CD4-positive, alpha-beta T cell treated with Interleukin-6 at 100 ng/mL for 8 hours (primary cell): ENCODE measurements around the gene CARD9.
A peak's percentile ranks its signal among the peaks of the same experiment; 100 is the strongest.

Source experiments
- DNase-seq: peaks from one replicate; pipeline ENCODE4 v3.0.0-alpha.2; 2020; ENCODE audit warnings: mixed read lengths, low spot score

The CARD9 gene

DNA sequence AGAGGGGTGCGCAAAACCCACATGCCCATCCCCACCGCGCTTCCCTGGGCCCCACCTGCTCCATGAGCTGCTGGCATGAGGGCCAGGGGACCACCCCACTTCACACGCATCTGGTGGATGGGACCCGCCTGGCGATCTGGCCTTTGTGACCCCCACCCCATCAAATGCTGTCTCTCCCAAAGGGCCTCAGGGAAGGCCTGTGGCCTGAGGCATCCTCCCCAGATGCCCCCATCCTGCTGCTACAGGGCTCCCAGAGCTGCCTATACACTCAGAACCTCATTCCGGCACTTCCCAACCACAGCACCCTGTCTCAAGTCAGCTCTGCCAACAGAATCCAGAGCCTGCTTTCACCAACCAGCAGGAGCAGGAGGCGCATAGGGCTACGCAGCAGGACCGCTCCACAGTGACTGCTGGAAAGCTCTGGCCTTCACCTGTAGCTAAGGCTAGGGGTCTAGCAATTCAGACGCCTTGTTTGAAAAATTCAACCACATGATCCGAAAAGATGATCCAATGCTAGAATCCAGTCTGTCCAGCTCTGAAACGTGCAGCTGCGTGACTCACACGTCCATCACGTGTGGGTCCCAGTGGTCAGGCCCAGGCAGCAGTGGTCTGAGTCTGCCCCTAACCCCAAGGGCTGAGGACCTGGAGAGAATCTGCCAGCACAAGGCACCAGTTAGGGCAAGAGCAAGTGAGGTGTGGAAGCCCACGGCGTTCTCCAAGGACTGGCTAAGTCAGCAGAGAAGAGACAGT lies 27.9 kb upstream of the CARD9 start:
- DNase-seq, result no peak

DNA sequence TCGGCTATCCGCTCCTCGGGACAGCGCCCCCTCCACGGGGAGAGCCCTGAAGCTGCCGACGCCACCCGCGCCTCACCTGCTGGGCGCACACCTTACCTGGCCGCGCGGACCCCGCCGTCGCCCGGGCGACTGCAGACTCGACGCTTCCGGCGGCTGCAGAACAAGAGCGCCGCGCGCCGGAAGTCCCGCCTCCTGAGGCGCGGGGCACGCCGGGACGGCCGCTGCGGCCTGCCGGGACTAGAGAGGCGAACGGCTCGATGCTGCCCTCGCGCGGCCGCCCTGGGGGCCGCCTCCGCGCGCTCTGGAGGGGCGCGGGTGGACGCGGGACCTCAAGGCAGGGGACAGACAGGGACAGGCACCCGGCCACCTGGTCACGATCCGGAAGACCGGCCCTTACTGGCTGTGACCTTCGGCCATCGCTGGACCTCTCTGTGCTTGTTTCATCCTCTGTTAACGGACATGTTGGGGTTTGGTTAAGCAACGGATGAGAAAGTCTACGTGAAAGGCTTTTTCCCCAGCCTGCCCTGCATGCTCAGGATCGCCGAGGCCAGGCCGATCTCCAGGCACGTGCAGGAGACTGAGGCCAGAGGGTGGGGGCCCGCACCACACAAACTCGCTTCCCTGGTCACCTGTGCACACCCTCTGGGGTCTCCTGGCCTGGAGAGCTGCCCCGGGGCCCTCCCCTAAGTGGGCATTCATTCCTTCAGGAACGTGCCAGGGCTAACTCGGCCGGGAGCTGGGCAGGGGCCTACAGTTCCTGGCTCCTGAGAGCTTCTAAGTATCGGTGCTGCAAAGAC lies 26.8 kb upstream of the CARD9 start, which contains the start of gene SNAPC4:
SNAPC4 (minus strand) TSS at position 133 of the 797 bp plus-strand sequence. CDS start 1,742 bp downstream, outside the sequence.
- peak; percentile 88 for DNase-seq

DNA sequence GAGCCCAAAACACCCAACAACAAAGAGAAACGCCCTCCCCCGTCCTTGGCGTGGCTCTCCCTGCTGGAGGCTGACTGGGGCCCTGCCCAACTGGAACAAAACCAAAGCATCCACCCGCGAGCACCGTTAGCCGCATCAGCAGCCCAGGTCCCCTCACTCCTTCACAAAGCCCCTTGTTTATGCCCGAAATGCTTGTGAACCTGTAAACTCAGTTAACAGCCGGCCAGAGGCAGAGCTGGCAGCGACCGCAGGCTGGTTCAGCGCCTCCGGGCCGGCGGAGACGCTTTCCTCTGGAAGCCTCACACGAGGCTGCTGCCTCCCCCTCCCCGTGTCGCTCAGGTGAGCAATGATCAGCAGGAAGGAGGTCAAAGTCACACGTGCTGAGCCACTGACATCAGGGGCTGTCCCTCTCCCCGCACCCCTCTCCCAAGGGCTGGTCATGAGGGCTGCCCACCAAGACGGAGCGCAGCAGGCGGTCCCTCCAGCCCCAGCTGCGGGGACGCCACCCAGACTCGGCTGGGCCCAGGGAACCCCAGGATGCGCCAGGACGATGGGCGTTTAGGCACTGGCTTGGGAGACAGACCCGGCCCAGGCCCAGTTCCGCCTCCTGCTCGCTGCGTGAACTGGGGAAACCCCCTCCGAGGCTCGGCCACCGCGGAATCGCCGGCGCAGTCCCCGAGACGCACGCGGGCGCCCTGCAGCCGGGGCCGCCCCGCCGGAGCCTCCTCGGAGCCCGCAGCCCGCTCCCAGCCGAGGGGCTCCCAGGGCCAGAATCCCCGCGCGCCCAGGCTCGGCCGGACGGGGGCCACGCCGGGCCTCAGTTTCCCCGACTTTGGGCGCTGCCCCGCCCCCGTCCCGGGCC lies 25.9 kb upstream of the CARD9 start:
- DNase-seq, result peak; percentile 23

DNA sequence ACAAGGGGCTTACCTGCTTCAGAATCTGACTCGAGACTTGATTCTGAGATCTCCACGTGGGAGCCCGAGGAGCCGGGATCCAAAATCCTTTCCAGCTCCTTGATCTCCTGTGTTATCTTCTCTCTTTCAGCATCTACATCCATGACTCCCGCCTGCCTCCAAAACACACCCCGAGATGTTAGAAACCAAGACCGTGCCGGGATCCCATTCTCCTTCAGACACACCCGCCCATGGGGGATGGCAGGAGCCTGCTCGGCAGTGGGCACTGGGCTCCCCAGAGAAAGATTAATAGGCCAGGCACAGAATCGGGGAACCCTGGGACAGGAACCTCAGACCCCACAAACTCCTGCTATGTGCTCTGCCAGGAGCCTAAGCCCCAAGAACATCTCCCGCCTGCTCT lies 24.8 kb upstream of the CARD9 start:
- DNase-seq, result no peak

DNA sequence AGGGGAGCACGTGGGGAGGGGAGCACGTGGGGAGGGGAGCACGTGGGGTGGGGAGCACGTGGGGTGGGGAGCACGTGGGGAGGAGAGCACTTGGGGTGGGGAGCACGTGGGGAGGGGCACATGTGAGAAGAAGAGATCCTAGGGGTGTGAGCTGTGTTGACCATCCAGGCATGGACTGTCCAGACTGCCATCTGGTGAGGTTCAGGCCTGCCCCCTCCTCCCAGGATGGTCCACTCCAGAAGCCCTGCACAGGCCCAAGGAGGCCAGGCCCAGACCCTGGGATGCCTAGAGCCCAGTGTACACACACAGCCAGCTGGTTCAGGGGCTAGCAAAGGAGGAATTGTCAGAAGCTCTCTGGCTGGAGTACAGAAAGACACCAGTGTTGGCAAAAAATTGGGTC lies 24.2 kb upstream of the CARD9 start:
- DNase-seq, result no peak

DNA sequence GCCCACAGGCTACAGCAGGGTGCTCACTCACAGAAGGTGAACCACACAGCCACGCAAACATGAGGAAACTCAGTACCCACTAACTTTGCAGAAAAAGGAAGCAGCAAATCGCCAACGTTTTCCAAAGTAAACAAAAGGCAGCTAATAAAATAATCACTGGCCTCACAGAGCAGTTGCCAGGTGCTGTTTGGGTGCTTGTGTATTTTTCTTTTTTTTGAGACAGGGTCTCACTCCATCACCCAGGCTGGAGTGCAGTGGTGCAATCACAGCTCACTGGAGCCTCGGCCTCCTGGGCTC lies 22.7 kb upstream of the CARD9 start:
- no peak for DNase-seq

DNA sequence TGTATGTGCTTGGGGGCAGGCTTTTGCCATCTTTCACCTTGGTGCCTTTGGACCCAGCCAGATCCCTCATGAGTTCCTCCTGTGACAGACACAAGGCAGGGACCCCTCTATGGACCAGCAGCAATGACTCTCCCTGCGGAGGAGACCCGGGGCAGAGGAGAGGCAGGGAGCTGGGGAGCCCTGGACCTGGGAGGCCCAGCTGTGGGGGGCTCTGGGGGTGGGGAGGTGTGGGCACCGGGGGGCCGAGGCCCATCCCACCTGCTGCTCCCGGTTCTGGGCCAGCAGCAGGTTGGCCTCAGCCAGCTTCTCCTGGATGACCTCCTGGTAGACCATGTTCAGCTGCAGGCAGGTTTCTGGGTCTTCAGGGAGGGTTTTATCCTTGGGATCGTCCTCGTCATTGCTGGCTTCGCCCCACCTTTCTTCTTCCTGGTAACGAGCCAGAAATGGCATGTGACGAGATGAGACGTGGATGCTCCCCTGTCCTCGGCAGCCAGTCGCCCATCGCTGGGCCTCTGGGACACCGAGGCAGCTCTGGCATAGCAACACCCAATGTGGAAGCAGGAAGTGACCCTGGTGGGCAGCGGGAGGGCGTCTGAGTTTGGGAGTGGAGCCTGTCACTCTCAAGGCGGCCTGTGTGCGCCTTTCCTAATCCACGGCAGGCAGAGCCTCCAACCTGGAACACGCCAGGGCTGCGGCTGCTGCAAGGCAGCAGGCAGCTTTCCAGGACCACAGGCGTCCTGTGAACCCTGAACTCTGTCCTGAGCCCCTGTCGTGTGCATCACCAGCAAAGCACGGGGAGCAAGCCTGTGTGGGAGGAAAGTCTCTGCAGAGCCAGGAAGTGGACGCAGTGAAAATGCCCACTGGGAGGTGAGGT lies 22.1 kb upstream of the CARD9 start:
- DNase-seq, result no peak

DNA sequence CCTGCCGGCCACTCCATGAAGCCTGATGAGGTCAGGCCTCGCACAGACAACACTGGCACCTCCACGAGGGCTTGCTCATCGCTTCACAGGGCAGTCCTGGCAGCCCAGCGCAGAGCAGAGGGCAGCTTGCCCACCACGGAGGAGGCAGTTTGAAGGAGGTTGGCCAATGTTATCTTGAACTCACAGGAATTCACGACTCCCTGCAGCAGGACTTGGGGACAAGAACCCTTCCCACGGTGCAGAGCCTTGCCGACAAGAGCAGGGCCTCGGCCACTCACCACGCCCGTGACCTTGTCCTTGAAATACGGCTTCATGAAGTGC lies 21.5 kb upstream of the CARD9 start:
- DNase-seq, result no peak

DNA sequence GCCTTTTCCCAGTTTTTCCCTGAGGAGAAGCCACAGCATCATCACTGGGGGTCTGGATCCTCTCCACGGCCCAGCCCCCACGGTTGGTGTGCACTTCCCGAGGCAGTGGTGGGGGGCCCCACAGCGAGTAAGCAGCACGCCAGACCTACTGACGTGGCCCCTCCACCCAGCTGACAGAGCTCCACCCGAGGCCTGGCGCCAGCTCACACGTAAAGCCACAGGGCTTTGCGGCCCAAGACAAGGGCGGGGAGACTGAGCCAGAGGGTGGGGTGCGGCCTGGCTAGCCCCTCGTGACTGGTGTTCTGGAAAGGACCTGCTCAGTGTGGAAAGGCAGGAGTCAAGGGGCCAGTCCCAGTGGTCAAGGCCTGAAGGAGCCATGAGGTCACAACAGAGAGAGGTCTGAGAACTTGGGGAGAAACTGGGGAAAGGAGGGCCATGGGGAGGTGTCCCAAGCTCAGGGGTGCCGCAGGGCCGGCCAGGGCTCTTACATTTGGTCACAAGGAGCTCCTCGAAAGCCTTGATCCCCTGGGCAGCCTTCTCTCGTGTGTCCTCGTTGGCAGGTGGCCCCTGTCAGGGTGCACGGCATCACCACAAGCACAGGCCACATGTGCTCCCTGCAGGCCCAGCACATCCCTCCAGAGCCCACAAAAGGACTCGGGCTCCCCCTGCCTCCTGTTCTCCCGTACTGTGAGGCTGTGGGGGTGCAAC lies 21.0 kb upstream of the CARD9 start:
- no peak for DNase-seq

DNA sequence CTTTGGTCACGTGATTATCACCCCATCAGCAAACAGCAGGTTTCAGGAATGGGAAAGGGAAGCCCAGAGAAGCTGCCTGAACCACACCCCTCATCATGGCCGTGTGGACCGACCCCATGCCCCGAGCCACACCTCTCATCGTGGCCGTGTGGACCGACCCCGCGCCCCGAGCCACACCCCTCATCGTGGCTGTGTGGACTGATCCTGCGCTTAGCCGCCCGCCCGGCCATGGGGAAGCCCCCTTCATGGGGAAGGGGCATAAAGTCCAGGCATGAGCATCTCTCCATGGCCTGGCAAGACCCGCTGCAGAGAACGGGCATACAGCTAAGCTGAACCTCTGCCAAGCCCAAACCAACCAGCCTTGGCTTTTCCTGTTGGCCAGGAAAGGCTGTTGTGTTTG lies 20.1 kb upstream of the CARD9 start:
- no peak for DNase-seq

DNA sequence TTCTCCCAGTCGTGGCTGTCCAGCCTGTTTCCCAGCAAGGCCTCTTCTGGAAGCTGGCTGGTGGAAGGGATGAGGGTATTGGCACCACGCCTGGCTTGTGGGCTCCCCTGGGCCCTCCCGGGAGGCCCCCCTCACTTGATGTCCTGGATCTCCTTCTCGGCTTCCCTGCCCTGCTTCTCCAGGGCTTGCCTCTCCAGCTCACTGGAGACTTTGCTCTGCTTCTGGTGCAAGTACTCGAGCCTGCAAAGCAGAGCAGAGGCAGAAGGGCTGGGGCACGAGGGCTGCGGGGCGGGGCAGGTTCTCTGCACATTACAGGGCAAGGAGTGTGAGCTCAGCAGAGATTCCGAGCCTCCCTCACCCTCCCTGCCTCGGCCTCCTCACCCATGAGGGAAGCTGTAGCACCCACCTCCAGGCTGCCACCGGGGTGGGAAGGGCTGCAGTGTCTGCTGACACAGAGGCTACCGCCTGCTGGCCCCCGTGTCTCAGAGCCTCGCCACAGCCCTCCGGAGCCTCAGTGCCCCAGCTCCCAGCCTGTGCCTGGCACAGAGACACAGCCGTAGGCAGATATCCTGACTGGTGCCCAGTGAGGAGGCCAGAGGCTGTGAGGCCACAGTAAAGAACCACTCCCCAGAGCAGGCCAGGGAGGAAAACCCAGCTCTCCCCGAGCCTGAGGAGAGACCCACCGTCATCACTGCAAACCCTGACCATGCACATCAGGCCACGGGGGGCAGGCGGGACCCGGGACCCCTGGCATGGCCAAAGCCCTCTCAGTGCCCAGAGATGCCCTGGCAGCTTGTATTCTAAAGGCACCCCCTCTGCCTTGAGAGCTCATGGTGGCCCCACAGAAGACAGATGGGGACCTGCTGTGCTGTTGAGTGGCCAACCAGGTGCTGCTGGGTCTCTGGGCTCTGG lies 19.3 kb upstream of the CARD9 start:
- DNase-seq, result no peak

DNA sequence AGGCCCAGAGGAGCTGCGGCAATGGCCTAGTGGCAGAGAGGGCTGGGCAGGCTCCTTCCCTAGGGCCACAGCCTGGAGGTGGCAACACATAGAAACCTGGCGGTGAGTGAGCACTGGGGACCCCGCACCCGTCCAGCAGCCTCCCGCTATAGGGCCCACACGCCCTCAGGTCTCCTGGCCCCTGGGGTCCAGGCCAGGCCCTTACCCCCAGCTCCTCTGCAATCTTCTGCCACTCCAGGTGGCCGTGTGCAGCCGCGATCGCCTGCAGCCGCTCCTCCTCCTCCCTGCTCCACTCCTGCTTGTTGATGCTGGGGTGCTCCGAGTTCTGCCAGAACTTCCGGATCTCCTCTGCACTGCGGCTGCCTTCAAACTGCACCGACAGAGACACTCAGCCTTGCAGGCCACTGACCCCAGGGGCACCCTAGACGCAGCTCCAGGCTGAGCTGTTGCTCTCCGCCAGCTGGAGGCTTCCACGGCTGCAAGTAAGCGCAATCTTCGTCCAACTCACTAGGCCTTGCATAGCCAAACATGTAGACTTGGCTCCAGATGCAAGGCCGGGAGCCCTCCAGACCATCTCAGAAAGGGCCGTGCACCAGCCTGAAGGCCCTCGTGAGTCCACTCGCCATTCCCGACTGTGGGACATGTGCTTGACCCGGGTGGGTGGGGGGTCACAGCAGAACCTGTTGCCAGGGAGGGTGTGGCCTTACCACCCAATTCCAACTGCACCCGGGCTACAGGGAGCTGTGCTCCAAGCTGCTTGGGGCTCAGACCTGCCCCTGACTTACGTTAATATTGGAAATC lies 18.5 kb upstream of the CARD9 start:
- DNase-seq, result no peak

DNA sequence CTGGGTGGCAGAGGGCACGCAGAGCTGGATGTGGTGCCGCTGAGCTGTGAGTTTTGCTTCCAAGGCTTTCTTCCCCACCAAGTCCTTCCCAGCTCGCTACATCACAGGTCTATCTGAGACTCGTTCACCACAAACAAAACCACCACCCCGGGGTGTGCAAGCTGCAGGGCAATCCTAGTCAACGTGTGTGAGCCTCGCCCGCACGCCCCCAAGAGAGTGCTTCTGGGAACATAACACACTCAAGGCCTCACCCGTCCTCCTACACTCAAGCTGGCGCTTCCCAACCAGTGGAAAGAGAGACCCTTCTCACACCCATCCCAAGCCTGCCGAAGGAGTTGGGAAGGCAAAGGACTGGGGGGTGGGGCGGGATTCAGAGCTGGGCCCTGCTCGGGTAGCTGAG lies 15.9 kb upstream of the CARD9 start:
- DNase-seq, result no peak

DNA sequence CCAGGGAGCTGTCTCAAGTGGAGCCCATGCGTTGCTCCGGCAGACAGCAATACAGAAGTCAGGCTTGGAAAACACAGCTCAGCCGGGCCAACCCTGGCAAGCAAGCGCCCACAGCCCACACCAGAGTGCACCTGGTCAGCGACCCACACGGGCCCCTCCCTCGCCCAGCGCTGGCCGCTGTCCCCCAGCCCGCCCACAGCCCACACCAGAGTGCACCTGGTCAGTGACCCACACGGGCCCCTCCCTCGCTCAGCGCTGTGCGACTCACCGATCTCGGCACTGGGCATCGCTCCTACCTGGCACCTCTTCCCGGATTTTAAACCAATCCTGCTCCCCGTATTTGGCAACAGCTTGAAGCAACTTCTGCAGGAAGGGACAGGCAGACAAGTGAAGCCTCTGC lies 13.7 kb upstream of the CARD9 start:
- no peak for DNase-seq

DNA sequence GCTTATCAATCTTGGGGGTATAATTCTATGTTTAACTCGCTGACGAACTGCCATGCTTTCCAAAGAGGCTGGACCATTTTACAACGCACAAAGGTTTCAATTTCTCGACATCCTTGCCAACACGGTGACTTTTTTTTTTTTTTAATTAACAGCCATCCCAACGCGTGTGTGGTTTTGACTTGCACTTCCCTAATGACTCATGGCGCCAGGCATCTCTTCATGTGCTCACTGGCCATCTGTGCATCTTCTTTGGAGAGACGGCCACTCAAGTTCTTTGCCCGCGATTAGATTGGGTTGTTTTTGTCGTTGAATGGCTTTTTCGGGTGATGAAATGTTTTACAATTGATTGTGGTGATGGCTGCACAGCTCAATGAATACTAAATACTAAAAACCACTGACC lies 12.5 kb upstream of the CARD9 start:
- no peak for DNase-seq

DNA sequence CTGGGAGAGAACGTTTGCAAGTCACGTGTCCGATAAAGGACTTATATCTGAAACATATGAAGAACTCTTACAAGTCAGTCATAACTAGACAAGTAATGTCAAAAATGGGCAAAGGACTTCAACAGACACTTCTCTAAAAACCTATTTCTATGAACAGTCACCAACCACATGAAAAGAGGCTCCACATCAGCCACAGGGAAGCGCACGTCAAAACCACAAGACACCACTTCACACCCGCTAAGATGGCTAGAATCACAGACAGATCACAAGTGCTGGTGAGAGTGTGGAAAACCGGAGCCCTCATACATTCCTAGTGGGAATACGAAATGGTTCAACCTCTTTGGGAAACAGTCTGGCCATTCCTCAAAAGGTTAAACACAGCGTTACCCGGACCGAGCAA lies 11.5 kb upstream of the CARD9 start:
- no peak for DNase-seq

DNA sequence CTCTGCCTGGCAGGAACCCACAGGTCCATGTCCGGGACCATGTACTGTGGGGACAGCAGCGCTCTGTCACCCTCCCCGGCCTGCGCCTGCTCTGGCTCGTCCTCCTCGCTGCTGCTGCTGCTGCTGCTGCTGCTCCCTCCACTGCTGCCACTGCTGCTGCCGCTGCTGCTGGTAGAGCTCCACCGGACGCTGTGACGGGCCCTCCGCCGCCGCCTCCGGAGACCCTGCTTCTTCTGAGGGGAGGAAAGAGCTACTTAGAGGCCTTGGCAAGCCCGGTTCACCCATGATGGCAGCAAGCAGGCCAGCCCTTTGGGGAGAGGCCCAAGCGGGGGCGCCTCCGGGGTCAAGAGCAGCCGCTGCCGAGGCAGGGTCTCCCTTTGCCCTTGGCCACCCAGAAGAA lies 10.0 kb upstream of the CARD9 start:
- no peak for DNase-seq

DNA sequence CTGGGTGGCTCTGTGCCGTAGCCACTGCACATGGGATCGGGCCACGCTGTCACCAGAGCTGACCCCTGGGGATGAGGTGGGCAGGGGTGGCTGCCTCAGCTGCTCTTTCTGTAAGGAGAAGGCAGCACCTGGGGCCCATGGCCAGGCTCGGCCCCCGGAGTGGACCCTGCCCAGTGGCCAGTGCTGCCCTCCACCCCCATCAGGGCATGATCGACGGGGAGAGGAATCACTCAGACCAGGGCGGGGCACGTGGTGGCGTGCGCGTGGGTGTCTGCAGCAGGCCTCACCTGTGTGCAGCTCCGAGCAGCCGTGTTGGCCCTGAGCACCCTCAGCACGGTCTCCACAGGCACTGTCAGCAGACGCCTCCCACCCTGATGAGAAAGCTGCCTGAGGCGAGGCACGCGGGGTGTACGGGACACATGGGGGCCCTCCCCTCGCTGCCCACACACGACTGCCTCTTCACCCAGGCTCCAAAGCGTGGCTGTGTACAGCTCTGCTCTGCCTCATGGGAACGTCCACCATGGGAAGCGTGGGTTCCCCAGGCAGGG lies 8.6 kb upstream of the CARD9 start:
- no peak for DNase-seq

DNA sequence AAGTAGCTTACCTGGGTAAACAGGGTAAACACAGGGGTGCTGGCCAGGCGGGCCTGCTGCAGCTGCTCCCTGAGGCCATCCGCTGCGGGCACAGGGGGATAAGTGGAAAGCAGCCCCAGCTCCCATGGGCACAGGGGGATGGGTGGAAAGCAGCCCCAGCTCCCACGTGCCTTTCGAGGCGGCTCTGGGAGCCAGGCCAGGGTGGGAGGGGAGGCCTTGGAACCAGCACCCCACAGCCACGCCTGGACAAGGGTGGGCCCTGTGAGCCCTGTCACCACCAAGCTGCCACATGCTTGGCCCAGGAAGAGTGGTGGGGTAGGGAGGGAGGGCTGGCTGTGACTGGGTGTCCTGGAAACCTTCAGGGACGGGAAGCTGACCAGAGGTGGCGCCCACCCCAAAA lies 7.8 kb upstream of the CARD9 start:
- DNase-seq, result no peak
